ENCODE data around the gene CPLANE2. TPM values are rescaled to one million over a fixed set of nuclear protein-coding genes. Genes with fewer than 3 reads are reported as not detected.
A peak's percentile ranks its signal among the peaks of the same experiment; 100 is the strongest.
"Not testable (repeated sequence)": the region's sequence is repeated elsewhere in the genome, so short reads cannot be mapped to it uniquely, and the experiment has no call there.

Gene CPLANE2
- total RNA-seq, 1 donor from 2014 or later: 9.1 TPM

GRCh38 chr1:16248007-16248436 lies 11.0 kb upstream of the CPLANE2 start:
- no peaks in the 10 kb centered on the region for H3K27me3 ChIP-seq (ENCODE audit: low read depth)
- intact Hi-C loops (cut with DNase I): no loop called here
- H3K4me3 ChIP-seq: no peak overlapping the region
- peaks cover 47% of the 10 kb centered on the region for H3K36me3 ChIP-seq
- H3K9me3 ChIP-seq: no peaks in the 10 kb centered on the region
- H3K27ac ChIP-seq: peak overlapping the region; percentile 51
- H3K4me1 ChIP-seq: peaks cover 41% of the 10 kb centered on the region
- DNase-seq (no peak), ATAC-seq (no peak)
- TF ChIP-seq CTCF (IDR thresholded peaks at IDR 0.05): no peak

GRCh38 chr1:16247441-16247840 lies 10.5 kb upstream of the CPLANE2 start:
- Histone ChIP-seq H3K27ac (peak overlapping the region; percentile 51), H3K27me3 (ENCODE audit: low read depth) (no peaks in the 10 kb centered on the region), H3K36me3 (peaks cover 41% of the 10 kb centered on the region), H3K4me1 (peaks cover 41% of the 10 kb centered on the region), H3K4me3 (no peak overlapping the region), H3K9me3 (no peaks in the 10 kb centered on the region)
- intact Hi-C loops (cut with DNase I): no loop called here
- DNase-seq (no peak), ATAC-seq (no peak)
- TF ChIP-seq CTCF (IDR thresholded peaks at IDR 0.05): no peak

GRCh38 chr1:16246961-16247360 lies 10.0 kb upstream of the CPLANE2 start:
- DNase-seq (no peak), ATAC-seq (no peak)
- H3K27ac ChIP-seq: peak overlapping the region; percentile 51

GRCh38 chr1:16246239-16246638 lies 9.3 kb upstream of the CPLANE2 start:
- H3K4me3 ChIP-seq; H3K27me3 ChIP-seq (ENCODE audit: low read depth); DNase-seq; ATAC-seq; H3K27ac ChIP-seq; intact Hi-C loops (cut with DNase I); H3K9me3 ChIP-seq: not testable (repeated sequence)
- peaks cover 41% of the 10 kb centered on the region for H3K4me1 ChIP-seq
- peaks cover 29% of the 10 kb centered on the region for H3K36me3 ChIP-seq

More at GRCh38 chr1:16246961-16247360, 10.0 kb upstream of the CPLANE2 start:
- no peak for TF ChIP-seq CTCF (IDR thresholded peaks at IDR 0.05)
- no peaks in the 10 kb centered on the region for H3K9me3 ChIP-seq
- intact Hi-C loops (cut with DNase I): no loop called here
- peaks cover 37% of the 10 kb centered on the region for H3K36me3 ChIP-seq
- H3K4me1 ChIP-seq: peaks cover 41% of the 10 kb centered on the region
- no peak overlapping the region for H3K4me3 ChIP-seq
- no peaks in the 10 kb centered on the region for H3K27me3 ChIP-seq (ENCODE audit: low read depth)

- Histone ChIP-seq H3K27me3 (ENCODE audit: low read depth) (no peaks in the 10 kb centered on the region), H3K27ac (no peak overlapping the region), H3K4me3 (no peak overlapping the region), H3K4me1 (peaks cover 41% of the 10 kb centered on the region), H3K36me3 (peaks cover 23% of the 10 kb centered on the region), H3K9me3 (no peaks in the 10 kb centered on the region)
- no peak for TF ChIP-seq CTCF (IDR thresholded peaks at IDR 0.05)
- DNase-seq (no peak), ATAC-seq (no peak)
- intact Hi-C loops (cut with DNase I): no loop called here
Measured at GRCh38 chr1:16245476-16246196, 8.7 kb upstream of the CPLANE2 start.

GRCh38 chr1:16244650-16245285 lies 7.8 kb upstream of the CPLANE2 start:
- Histone ChIP-seq H3K4me3 (no peak overlapping the region), H3K27me3 (ENCODE audit: low read depth) (no peaks in the 10 kb centered on the region), H3K36me3 (peaks cover 22% of the 10 kb centered on the region), H3K4me1 (peaks cover 35% of the 10 kb centered on the region), H3K27ac (no peak overlapping the region), H3K9me3 (no peaks in the 10 kb centered on the region)
- TF ChIP-seq CTCF (IDR thresholded peaks at IDR 0.05): no peak
- intact Hi-C loops (cut with DNase I): no loop called here
- no peak for ATAC-seq
- DNase-seq: no peak

Measured in lower lobe of right lung (tissue), 2 donors.